C4-2B (cell line): ENCODE results near the gene WWP2.

Experiments used
- ZFX ChIP-seq: fragments of 450-650 bp; IDR thresholded peaks from 2 replicates; pipeline ENCODE4 v1.6.1; 2017
- TF ChIP-seq, protein P1 (sequence below): fragments of 450-650 bp; conservative IDR thresholded peaks from 2 replicates; pipeline ENCODE4 v1.5.1; 2017; ENCODE audit warnings: mild to moderate bottlenecking

DNA sequence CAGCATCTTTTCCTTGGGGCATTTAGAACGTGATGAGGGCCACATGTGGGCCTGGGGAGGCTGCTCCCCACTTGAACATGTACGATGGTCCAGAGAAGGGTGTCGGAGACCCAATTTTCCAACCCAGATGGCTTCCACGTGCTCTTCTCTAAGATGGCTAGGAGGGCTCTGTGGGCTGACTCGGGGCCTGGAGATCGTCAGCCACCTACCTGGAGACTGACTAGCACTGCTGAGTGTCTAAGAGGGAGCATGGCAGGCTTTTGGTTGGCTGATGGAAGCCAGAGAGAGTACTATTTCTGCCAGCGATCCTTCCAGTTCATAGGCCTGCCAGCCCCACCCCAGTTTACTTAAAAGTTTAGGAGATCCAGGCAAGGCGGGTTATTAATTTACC, 128.8 kb downstream of the WWP2 start:
- no peak for TF ChIP-seq ZFX
- TF ChIP-seq, protein P1, sequence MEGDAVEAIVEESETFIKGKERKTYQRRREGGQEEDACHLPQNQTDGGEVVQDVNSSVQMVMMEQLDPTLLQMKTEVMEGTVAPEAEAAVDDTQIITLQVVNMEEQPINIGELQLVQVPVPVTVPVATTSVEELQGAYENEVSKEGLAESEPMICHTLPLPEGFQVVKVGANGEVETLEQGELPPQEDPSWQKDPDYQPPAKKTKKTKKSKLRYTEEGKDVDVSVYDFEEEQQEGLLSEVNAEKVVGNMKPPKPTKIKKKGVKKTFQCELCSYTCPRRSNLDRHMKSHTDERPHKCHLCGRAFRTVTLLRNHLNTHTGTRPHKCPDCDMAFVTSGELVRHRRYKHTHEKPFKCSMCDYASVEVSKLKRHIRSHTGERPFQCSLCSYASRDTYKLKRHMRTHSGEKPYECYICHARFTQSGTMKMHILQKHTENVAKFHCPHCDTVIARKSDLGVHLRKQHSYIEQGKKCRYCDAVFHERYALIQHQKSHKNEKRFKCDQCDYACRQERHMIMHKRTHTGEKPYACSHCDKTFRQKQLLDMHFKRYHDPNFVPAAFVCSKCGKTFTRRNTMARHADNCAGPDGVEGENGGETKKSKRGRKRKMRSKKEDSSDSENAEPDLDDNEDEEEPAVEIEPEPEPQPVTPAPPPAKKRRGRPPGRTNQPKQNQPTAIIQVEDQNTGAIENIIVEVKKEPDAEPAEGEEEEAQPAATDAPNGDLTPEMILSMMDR: no peak
